ENCODE results near the gene CRACR2B. TPM values are rescaled to one million over a fixed set of nuclear protein-coding genes. Genes with fewer than 3 reads are reported as not detected.

CRACR2B gene
- total RNA-seq, 1 donor from 2014 or later, result 2.6 TPM

DNA sequence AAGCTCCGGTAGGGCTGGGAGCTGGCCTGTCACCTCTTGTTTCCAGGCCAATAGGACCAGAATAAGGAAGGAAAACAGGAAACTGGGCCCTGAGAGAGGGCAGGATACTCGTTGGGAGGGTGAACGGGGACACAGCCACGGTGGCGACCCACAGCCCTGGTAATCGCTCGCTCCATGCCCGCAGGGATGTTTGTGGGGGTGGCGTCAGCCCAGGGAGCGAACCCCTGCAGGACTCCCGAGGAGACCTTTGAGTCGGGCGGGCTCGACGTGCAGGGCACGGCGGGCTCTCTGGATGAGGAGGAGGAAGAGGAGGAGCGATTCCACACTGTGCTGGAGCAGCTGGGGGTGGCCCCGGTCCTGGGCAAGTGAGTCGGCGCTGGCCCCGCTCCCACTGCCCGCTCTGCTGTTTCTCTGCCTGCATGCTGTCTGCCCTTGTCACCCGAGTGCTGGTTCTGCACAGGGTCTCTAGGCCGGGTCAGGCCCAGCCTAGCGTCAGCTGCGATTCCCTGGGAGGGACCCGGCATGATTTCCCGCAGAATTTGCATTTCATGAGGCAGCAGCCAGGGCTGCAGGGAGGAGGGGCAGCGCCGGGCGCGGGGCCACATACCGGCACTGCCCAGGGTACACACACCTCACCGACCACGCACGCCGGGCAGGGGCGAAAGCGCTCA lies 1.6 kb downstream of the CRACR2B start:
- peaks cover 11% of the 10 kb centered on the region for H3K4me1 Mint-ChIP-seq (ENCODE audit: low read depth, unreplicated experiment)
- no peaks in the 10 kb centered on the region for H3K27me3 ChIP-seq (ENCODE audit: insufficient read depth, low read length)
- FAIRE-seq, result no peak
- no peak for TF ChIP-seq EZH2 (IDR thresholded peaks at IDR 0.05; ENCODE audit: insufficient read depth, low read length)
- TF ChIP-seq, protein P1, sequence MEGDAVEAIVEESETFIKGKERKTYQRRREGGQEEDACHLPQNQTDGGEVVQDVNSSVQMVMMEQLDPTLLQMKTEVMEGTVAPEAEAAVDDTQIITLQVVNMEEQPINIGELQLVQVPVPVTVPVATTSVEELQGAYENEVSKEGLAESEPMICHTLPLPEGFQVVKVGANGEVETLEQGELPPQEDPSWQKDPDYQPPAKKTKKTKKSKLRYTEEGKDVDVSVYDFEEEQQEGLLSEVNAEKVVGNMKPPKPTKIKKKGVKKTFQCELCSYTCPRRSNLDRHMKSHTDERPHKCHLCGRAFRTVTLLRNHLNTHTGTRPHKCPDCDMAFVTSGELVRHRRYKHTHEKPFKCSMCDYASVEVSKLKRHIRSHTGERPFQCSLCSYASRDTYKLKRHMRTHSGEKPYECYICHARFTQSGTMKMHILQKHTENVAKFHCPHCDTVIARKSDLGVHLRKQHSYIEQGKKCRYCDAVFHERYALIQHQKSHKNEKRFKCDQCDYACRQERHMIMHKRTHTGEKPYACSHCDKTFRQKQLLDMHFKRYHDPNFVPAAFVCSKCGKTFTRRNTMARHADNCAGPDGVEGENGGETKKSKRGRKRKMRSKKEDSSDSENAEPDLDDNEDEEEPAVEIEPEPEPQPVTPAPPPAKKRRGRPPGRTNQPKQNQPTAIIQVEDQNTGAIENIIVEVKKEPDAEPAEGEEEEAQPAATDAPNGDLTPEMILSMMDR (IDR thresholded peaks at IDR 0.05; ENCODE audit: insufficient read depth, low read depth, low read length), result no peak
- H3K4me3 ChIP-seq (ENCODE audit: insufficient read depth, low read depth, low read length), result peak overlapping the region; percentile 41
- peaks cover 11% of the 10 kb centered on the region for H3K27me3 Mint-ChIP-seq (ENCODE audit: low read depth, unreplicated experiment)
- peak overlapping the region; percentile 96 for H3K4me2 ChIP-seq (ENCODE audit: low read length)
- H3K27ac Mint-ChIP-seq (ENCODE audit: unreplicated experiment), result no peak overlapping the region
- H3K27ac ChIP-seq (ENCODE audit: low read depth, low read length), result no peak overlapping the region
- peak overlapping the region; percentile 55 for H2AFZ ChIP-seq (ENCODE audit: low read depth, low read length)
- H3K4me3 Mint-ChIP-seq (ENCODE audit: unreplicated experiment), result no peak overlapping the region
- peaks cover 44% of the 10 kb centered on the region for H4K20me1 ChIP-seq (ENCODE audit: insufficient read depth, low read length)
- no peaks in the 10 kb centered on the region for H3K36me3 ChIP-seq (ENCODE audit: insufficient read depth, low read length)
- no peaks in the 10 kb centered on the region for H3K9me3 ChIP-seq (ENCODE audit: insufficient read depth, low read depth, low read length)
- peaks cover 2% of the 10 kb centered on the region for H3K36me3 Mint-ChIP-seq (ENCODE audit: low read depth, unreplicated experiment)
- no peak for DNase-seq (ENCODE audit: low read depth)
- H3K9me3 Mint-ChIP-seq (ENCODE audit: unreplicated experiment), result no peaks in the 10 kb centered on the region
- peaks cover 19% of the 10 kb centered on the region for H3K79me2 ChIP-seq (ENCODE audit: insufficient read depth, low read length)
- H3K4me1 ChIP-seq (ENCODE audit: insufficient read depth, low read length), result peaks cover 47% of the 10 kb centered on the region
- H3K9ac ChIP-seq (ENCODE audit: low read length), result peak overlapping the region; percentile 19

DNA sequence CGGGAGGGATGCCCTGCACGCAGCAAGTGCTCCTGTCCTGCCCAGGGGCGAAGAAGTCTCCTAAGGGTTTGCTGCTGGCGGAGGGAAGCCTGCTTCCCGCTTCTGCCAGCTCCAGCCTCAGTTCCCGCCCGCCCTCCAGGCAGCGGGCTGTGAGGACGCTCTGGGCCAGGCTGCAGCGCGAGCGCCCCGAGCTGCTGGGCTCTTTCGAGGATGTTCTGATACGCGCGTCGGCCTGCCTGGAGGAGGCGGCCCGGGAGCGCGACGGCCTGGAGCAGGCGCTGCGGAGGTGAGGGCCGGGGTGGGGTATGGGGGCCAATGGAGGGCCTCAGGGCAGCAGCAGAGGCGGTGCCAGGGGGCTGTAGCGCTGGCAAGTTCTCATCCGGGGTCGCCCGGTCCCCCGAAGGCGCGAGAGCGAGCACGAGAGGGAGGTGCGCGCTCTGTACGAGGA lies 2.2 kb downstream of the CRACR2B start:
- Histone ChIP-seq H3K4me3 (ENCODE audit: insufficient read depth, low read depth, low read length) (peak overlapping the region; percentile 41), H3K27me3 (ENCODE audit: insufficient read depth, low read length) (no peaks in the 10 kb centered on the region), H3K27ac (ENCODE audit: low read depth, low read length) (no peak overlapping the region), H3K4me2 (ENCODE audit: low read length) (peak overlapping the region; percentile 96), H3K9me3 (ENCODE audit: insufficient read depth, low read depth, low read length) (no peaks in the 10 kb centered on the region), H4K20me1 (ENCODE audit: insufficient read depth, low read length) (peaks cover 46% of the 10 kb centered on the region), H2AFZ (ENCODE audit: low read depth, low read length) (peak overlapping the region; percentile 55), H3K4me1 (ENCODE audit: insufficient read depth, low read length) (peaks cover 53% of the 10 kb centered on the region), H3K79me2 (ENCODE audit: insufficient read depth, low read length) (peaks cover 24% of the 10 kb centered on the region), H3K36me3 (ENCODE audit: insufficient read depth, low read length) (no peaks in the 10 kb centered on the region), H3K9ac (ENCODE audit: low read length) (peak overlapping the region; percentile 19)
- H3K36me3 Mint-ChIP-seq (ENCODE audit: low read depth, unreplicated experiment), result peaks cover 2% of the 10 kb centered on the region
- peaks cover 11% of the 10 kb centered on the region for H3K4me1 Mint-ChIP-seq (ENCODE audit: low read depth, unreplicated experiment)
- H3K27ac Mint-ChIP-seq (ENCODE audit: unreplicated experiment), result no peak overlapping the region
- no peaks in the 10 kb centered on the region for H3K9me3 Mint-ChIP-seq (ENCODE audit: unreplicated experiment)
- no peak for FAIRE-seq
- no peak overlapping the region for H3K4me3 Mint-ChIP-seq (ENCODE audit: unreplicated experiment)
- peaks cover 11% of the 10 kb centered on the region for H3K27me3 Mint-ChIP-seq (ENCODE audit: low read depth, unreplicated experiment)
- no peak for TF ChIP-seq EZH2 (IDR thresholded peaks at IDR 0.05; ENCODE audit: insufficient read depth, low read length)
- TF ChIP-seq, protein P1 (IDR thresholded peaks at IDR 0.05; ENCODE audit: insufficient read depth, low read depth, low read length), result no peak
- no peak for DNase-seq (ENCODE audit: low read depth)
